IMR-90 (cell line): ENCODE results near the gene ZFR. TPM values are rescaled to one million over a fixed set of nuclear protein-coding genes. Genes with fewer than 3 reads are reported as not detected.

ENCODE experiments used
- ATAC-seq: fragments of 200-7000 bp; cut with Tn5 transposase; 2 replicates; pipeline ENCODE4 v1.9.1; 2020; ENCODE audit warnings: low read depth, mild to moderate bottlenecking, moderate library complexity
- BruUV-seq: library from RNA; stranded (reverse); fragments of 400-500 nt; replicated peaks from 2 replicates; lab custom pipeline; 2021; lab: Mats Ljungman, UMichigan
- CTCF ChIA-PET: fragments of 300-600 bp; formaldehyde crosslinking; extraction: SDS; loops from one replicate; lab custom pipeline; 2021; ENCODE audit warnings: antibody characterized with exemption; lab: Yijun Ruan, JAX
- POLR2A ChIA-PET: fragments of 300-600 bp; sonication (Branson Sonifier 250); formaldehyde crosslinking; loops from one replicate; lab custom pipeline; 2022; ENCODE audit warnings: antibody characterized with exemption; ENCODE audit not compliant: unreplicated experiment; lab: Charles Lee
- DNase-seq: peaks from one replicate; pipeline ENCODE4 v3.0.0; 2013
- H2AFZ ChIP-seq: replicated peaks from 2 replicates; pipeline ENCODE3; 2013; ENCODE audit warnings: low read length, mild to moderate bottlenecking; ENCODE audit not compliant: poor library complexity
- H2AK5ac ChIP-seq: 2 replicates; pipeline ENCODE4 v1.6.1; 2013; ENCODE audit warnings: low read depth, low read length, inconsistent platforms
- H2AK9ac ChIP-seq: replicated peaks from 2 replicates; pipeline ENCODE3; 2013; ENCODE audit warnings: mild to moderate bottlenecking, low read depth, low read length, moderate library complexity; ENCODE audit not compliant: poor library complexity
- H2BK120ac ChIP-seq: 2 replicates; pipeline ENCODE4 v1.6.1; 2013; ENCODE audit warnings: low read depth, low read length, inconsistent platforms
- H2BK15ac ChIP-seq: 3 replicates; pipeline ENCODE4 v1.6.1; 2013; ENCODE audit warnings: low read depth, low read length, inconsistent platforms
- H2BK20ac ChIP-seq: 2 replicates; pipeline ENCODE4 v1.6.1; 2013; ENCODE audit warnings: low read depth, mild to moderate bottlenecking, inconsistent platforms, low read length, moderate library complexity
- H2BK5ac ChIP-seq: 2 replicates; pipeline ENCODE4 v1.6.1; 2013; ENCODE audit warnings: mild to moderate bottlenecking, low read depth, low read length, inconsistent platforms; ENCODE audit not compliant: poor library complexity, severe bottlenecking
- H3K14ac ChIP-seq: replicated peaks from 2 replicates; pipeline ENCODE4 v1.6.1; 2013; ENCODE audit warnings: low read depth, low read length, inconsistent platforms
- H3K18ac ChIP-seq: 2 replicates; pipeline ENCODE4 v1.6.1; 2013; ENCODE audit warnings: low read depth, low read length, control low read depth
- H3K23ac ChIP-seq: 2 replicates; pipeline ENCODE4 v1.6.1; 2013; ENCODE audit warnings: low read depth, low read length, inconsistent platforms
- H3K27ac ChIP-seq: 2 replicates; pipeline ENCODE4 v1.5.1; 2013; ENCODE audit warnings: mild to moderate bottlenecking, control low read depth, low read length; ENCODE audit not compliant: insufficient read depth
- H3K27me3 ChIP-seq: 2 replicates; pipeline ENCODE4 v1.6.1; 2013; ENCODE audit warnings: low read length; ENCODE audit not compliant: control insufficient read depth, insufficient read depth
- H3K36me3 ChIP-seq: 2 replicates; pipeline ENCODE4 v1.6.1; 2013; ENCODE audit warnings: low read length, mixed read lengths; ENCODE audit not compliant: control insufficient read depth, insufficient read depth
- H3K4ac ChIP-seq: 2 replicates; pipeline ENCODE4 v1.6.1; 2013; ENCODE audit warnings: low read depth, low read length, inconsistent platforms
- H3K4me1 ChIP-seq: 2 replicates; pipeline ENCODE4 v1.6.1; 2013; ENCODE audit warnings: low read length, mixed read lengths; ENCODE audit not compliant: control insufficient read depth, insufficient read depth
- H3K4me2 ChIP-seq: 2 replicates; pipeline ENCODE4 v1.6.1; 2013; ENCODE audit warnings: low read depth, mild to moderate bottlenecking, control low read depth, low read length, moderate library complexity
- H3K4me3 ChIP-seq: 2 replicates; pipeline ENCODE4 v1.5.1; 2013; ENCODE audit warnings: low read depth, mild to moderate bottlenecking, control low read depth, low read length, moderate library complexity; ENCODE audit not compliant: insufficient read depth
- H3K56ac ChIP-seq: 2 replicates; pipeline ENCODE4 v1.6.1; 2013; ENCODE audit warnings: low read length, inconsistent platforms; ENCODE audit not compliant: insufficient read depth; ENCODE audit errors: extremely low read depth
- H3K79me1 ChIP-seq, 2 experiments: 2 replicates each; pipeline ENCODE4 v1.6.1; 2013; ENCODE audit warnings: low read length in 2 of 2, inconsistent platforms in 1 of 2, low read depth in 1 of 2
- H3K9ac ChIP-seq: 2 replicates; pipeline ENCODE4 v1.6.1; 2013; ENCODE audit warnings: low read depth, low read length, control low read depth
- H3K9me1 ChIP-seq: 2 replicates; pipeline ENCODE4 v1.6.1; 2013; ENCODE audit warnings: low read length, inconsistent platforms; ENCODE audit not compliant: insufficient read depth
- H3K9me3 ChIP-seq: 2 replicates; pipeline ENCODE4 v1.6.1; 2013; ENCODE audit warnings: low read length; ENCODE audit not compliant: control insufficient read depth, insufficient read depth
- H4K20me1 ChIP-seq: 2 replicates; pipeline ENCODE4 v1.6.1; 2013; ENCODE audit warnings: low read length, inconsistent platforms; ENCODE audit not compliant: insufficient read depth
- H4K5ac ChIP-seq: 2 replicates; pipeline ENCODE4 v1.6.1; 2013; ENCODE audit warnings: mild to moderate bottlenecking, low read depth, low read length, control low read depth
- H4K8ac ChIP-seq, 2 experiments: 2 replicates each; pipeline ENCODE4 v1.6.1; 2013; ENCODE audit warnings: low read depth in 2 of 2, low read length in 2 of 2, control low read depth in 1 of 2, inconsistent platforms in 1 of 2
- H4K91ac ChIP-seq: 2 replicates; pipeline ENCODE4 v1.6.1; 2013; ENCODE audit warnings: low read depth, low read length, inconsistent platforms; ENCODE audit not compliant: insufficient read depth
- CHD1 ChIP-seq: IDR thresholded peaks from 2 replicates; pipeline ENCODE4 v1.6.1; 2012; ENCODE audit warnings: low read depth, low read length, improper control_type of control experiment
- CTCF ChIP-seq: conservative IDR thresholded peaks from 2 replicates; pipeline ENCODE4 v1.5.1; 2012; ENCODE audit warnings: mild to moderate bottlenecking, low read depth, low read length, improper control_type of control experiment
- FOS ChIP-seq: fragments of 150-350 bp; IDR thresholded peaks from 2 replicates; pipeline ENCODE4 v1.6.1; 2016; ENCODE audit warnings: low read depth, low read length
- MAFK ChIP-seq: IDR thresholded peaks from 2 replicates; pipeline ENCODE4 v1.6.1; 2012; ENCODE audit warnings: low read depth, low read length, improper control_type of control experiment
- MAZ ChIP-seq: IDR thresholded peaks from 2 replicates; pipeline ENCODE4 v1.6.1; 2012; ENCODE audit warnings: low read depth, mild to moderate bottlenecking, low read length, improper control_type of control experiment, moderate library complexity, borderline replicate concordance
- MXI1 ChIP-seq: IDR thresholded peaks from 2 replicates; pipeline ENCODE4 v1.6.1; 2012; ENCODE audit warnings: low read depth, mild to moderate bottlenecking, low read length, moderate library complexity, borderline replicate concordance
- NFE2L2 ChIP-seq: fragments of 150-350 bp; IDR thresholded peaks from 2 replicates; pipeline ENCODE4 v1.6.1; 2016; ENCODE audit warnings: low read depth, mild to moderate bottlenecking, low read length
- POLR2A ChIP-seq: IDR thresholded peaks from 2 replicates; pipeline ENCODE4 v1.6.1; 2012; ENCODE audit warnings: mild to moderate bottlenecking, low read depth, low read length
- RAD21 ChIP-seq: IDR thresholded peaks from 2 replicates; pipeline ENCODE4 v1.6.1; 2012; ENCODE audit warnings: low read length, improper control_type of control experiment
- RCOR1 ChIP-seq: IDR thresholded peaks from 2 replicates; pipeline ENCODE4 v1.6.1; 2012; ENCODE audit warnings: mild to moderate bottlenecking, low read length, improper control_type of control experiment; ENCODE audit not compliant: insufficient replicate concordance
- RFX5 ChIP-seq: IDR thresholded peaks from 2 replicates; pipeline ENCODE4 v1.8.0; 2012; ENCODE audit warnings: low read depth, mild to moderate bottlenecking, low read length, moderate library complexity
- SMC3 ChIP-seq: fragments of 150-350 bp; IDR thresholded peaks from 2 replicates; pipeline ENCODE4 v1.6.1; 2016; ENCODE audit warnings: low read depth, mild to moderate bottlenecking, antibody characterized with exemption, low read length, moderate library complexity
- USF2 ChIP-seq: fragments of 150-350 bp; IDR thresholded peaks from 2 replicates; pipeline ENCODE4 v1.6.1; 2017; ENCODE audit warnings: mild to moderate bottlenecking, antibody characterized with exemption, low read length, low read depth
- WGBS, 2 experiments: methylation state at CpG; one replicate each; pipeline versions ENCODE4 v1.1.5 to v1.1.7; 2013; ENCODE audit warnings: missing lambda C conversion rate in 2 of 2; ENCODE audit not compliant: insufficient read length in 1 of 2; ENCODE audit errors: extremely low coverage in 2 of 2; 5-methylcytosine and 5-hydroxymethylcytosine counted together
- dilution Hi-C: fragments of 300-500 bp; cut with HindIII; formaldehyde crosslinking; loops from one replicate; pipeline ENCODE4 v1.14.3; 2018; ENCODE audit warnings: low sequenced_read_pairs; ENCODE audit not compliant: unreplicated experiment
- in situ Hi-C: fragments of 300-500 bp; cut with MboI; formaldehyde crosslinking; loops from 3 replicates; pipeline ENCODE4 v1.14.3; 2019; ENCODE audit warnings: low sequenced_read_pairs, inconsistent platforms, mixed read lengths
- intact Hi-C: fragments of 100-400 bp; cut with micrococcal nuclease; formaldehyde crosslinking; loops from 2 replicates; pipeline ENCODE4 v1.10.0; 2022
- polyA plus RNA-seq, 3 experiments: library from polyadenylated mRNA; depleted of rRNA; stranded (reverse); fragments of >200 nt; gene quantifications; 2 replicates each; pipeline ENCODE4 v1.2.3, GENCODE V29; 2012; ENCODE audit warnings: low replicate concordance in 1 of 3
- total RNA-seq: library from RNA; depleted of rRNA; stranded (reverse); fragments of >200 nt; gene quantifications from 2 replicates; pipeline ENCODE4 v1.2.3, GENCODE V29; 2012

Gene ZFR
- total and polyA plus RNA-seq, 2 of the 4 experiments (the other 2 are of a cell fraction) = 30.4 to 81.4 TPM

GRCh38 chr5:32471784-32472183 is 27.2 kb upstream of the ZFR start:
- Histone ChIP-seq H3K36me3 (no peaks in the 10 kb centered on the region), H2BK15ac (no peak overlapping the region), H2BK5ac (no peak overlapping the region), H4K20me1 (no peaks in the 10 kb centered on the region), H2BK20ac (no peak overlapping the region), H3K18ac (no peak overlapping the region), H3K14ac (no peak overlapping the region), H3K9me3 (no peaks in the 10 kb centered on the region), H4K8ac (no peak overlapping the region), H3K4me1 (no peaks in the 10 kb centered on the region), H2BK120ac (no peak overlapping the region), H3K23ac (no peak overlapping the region), H3K9me1 (no peaks in the 10 kb centered on the region), H4K5ac (no peak overlapping the region), H3K9ac (no peak overlapping the region), H3K4me2 (no peak overlapping the region), H3K79me1 (no peaks in the 10 kb centered on the region), H2AK5ac (no peak overlapping the region), H3K56ac (no peak overlapping the region), H3K4me3 (no peak overlapping the region), H4K91ac (no peak overlapping the region), H2AK9ac (no peak overlapping the region), H2AFZ (no peak overlapping the region), H3K4ac (no peak overlapping the region), H3K27ac (no peak overlapping the region), H3K27me3 (peaks cover 13% of the 10 kb centered on the region)
- dilution Hi-C loops = no loop called here
- in situ Hi-C loops = no loop called here
- POLR2A ChIA-PET = no interaction called here
- no peak for DNase-seq
- BruUV-seq = no TSS peak
- ATAC-seq = no peak
- CTCF ChIA-PET = no interaction called here
- TF ChIP-seq MXI1 (no peak), CHD1 (no peak), POLR2A (no peak), CTCF (no peak), USF2 (no peak), RCOR1 (no peak), RFX5 (no peak), MAZ (no peak), MAFK (no peak), NFE2L2 (no peak), SMC3 (no peak), RAD21 (no peak), FOS (no peak)
- WGBS, 2 experiments = no CpG with 5 or more reads among the region's 2 CpGs
- intact Hi-C loops = no loop called here
